ENCODE data around the gene TMED5.

The TMED5 gene

GRCh38 chr1:93154898-93155297 is 25.3 kb downstream of the TMED5 start:
- TF ChIP-seq CREB1 (IDR thresholded peaks at IDR 0.05; ENCODE audit: low read depth) = no peak
- no peak for TF ChIP-seq NFIC (IDR thresholded peaks at IDR 0.05)
- TF ChIP-seq TAF1 (IDR thresholded peaks at IDR 0.05; ENCODE audit: low read depth) = no peak
- no peak for TF ChIP-seq ZBTB7A (IDR thresholded peaks at IDR 0.05; ENCODE audit: low read depth)
- no peak for TF ChIP-seq YY1 (IDR thresholded peaks at IDR 0.05; ENCODE audit: low read depth)
- no peak for TF ChIP-seq RAD21 (IDR thresholded peaks at IDR 0.05; ENCODE audit: low read depth)
- TF ChIP-seq, protein P1, sequence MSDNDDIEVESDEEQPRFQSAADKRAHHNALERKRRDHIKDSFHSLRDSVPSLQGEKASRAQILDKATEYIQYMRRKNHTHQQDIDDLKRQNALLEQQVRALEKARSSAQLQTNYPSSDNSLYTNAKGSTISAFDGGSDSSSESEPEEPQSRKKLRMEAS (IDR thresholded peaks at IDR 0.05) = no peak
- no peak for TF ChIP-seq EGR1 (IDR thresholded peaks at IDR 0.05)
- no peak for TF ChIP-seq CEBPB (IDR thresholded peaks at IDR 0.05)
- TF ChIP-seq, protein P2, sequence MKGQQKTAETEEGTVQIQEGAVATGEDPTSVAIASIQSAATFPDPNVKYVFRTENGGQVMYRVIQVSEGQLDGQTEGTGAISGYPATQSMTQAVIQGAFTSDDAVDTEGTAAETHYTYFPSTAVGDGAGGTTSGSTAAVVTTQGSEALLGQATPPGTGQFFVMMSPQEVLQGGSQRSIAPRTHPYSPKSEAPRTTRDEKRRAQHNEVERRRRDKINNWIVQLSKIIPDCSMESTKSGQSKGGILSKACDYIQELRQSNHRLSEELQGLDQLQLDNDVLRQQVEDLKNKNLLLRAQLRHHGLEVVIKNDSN (IDR thresholded peaks at IDR 0.05) = no peak
- TF ChIP-seq TEAD4 (IDR thresholded peaks at IDR 0.05) = no peak
- TF ChIP-seq FOXM1 (IDR thresholded peaks at IDR 0.05; ENCODE audit: borderline replicate concordance, low read depth) = no peak
- TF ChIP-seq, protein P3, sequence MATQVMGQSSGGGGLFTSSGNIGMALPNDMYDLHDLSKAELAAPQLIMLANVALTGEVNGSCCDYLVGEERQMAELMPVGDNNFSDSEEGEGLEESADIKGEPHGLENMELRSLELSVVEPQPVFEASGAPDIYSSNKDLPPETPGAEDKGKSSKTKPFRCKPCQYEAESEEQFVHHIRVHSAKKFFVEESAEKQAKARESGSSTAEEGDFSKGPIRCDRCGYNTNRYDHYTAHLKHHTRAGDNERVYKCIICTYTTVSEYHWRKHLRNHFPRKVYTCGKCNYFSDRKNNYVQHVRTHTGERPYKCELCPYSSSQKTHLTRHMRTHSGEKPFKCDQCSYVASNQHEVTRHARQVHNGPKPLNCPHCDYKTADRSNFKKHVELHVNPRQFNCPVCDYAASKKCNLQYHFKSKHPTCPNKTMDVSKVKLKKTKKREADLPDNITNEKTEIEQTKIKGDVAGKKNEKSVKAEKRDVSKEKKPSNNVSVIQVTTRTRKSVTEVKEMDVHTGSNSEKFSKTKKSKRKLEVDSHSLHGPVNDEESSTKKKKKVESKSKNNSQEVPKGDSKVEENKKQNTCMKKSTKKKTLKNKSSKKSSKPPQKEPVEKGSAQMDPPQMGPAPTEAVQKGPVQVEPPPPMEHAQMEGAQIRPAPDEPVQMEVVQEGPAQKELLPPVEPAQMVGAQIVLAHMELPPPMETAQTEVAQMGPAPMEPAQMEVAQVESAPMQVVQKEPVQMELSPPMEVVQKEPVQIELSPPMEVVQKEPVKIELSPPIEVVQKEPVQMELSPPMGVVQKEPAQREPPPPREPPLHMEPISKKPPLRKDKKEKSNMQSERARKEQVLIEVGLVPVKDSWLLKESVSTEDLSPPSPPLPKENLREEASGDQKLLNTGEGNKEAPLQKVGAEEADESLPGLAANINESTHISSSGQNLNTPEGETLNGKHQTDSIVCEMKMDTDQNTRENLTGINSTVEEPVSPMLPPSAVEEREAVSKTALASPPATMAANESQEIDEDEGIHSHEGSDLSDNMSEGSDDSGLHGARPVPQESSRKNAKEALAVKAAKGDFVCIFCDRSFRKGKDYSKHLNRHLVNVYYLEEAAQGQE (IDR thresholded peaks at IDR 0.05; ENCODE audit: low read depth) = no peak
- TF ChIP-seq TCF12 (IDR thresholded peaks at IDR 0.05; ENCODE audit: low read depth) = no peak

DNA sequence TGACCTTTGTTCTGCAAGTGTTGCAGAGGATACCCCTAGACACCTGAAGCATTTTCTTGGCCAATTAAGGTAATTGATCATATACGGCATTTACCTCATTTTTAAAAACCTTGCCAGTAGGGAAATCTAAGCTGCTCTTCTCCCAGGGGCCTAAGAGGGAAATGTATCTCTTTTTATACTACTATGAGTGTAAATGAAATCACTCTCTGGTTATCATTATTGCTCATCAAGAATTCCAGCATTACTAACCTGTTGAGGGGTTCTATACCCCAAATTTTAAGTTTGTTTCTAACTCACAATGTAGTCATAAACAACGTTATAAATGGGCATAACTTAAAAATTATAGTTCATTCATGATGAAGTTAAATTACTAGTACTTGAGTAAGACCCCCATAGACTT is 27.4 kb downstream of the TMED5 start:
- no peak for TF ChIP-seq CEBPB (IDR thresholded peaks at IDR 0.05)
- TF ChIP-seq CREB1 (IDR thresholded peaks at IDR 0.05; ENCODE audit: low read depth) = no peak
- TF ChIP-seq, protein P2 (IDR thresholded peaks at IDR 0.05) = no peak
- TF ChIP-seq, protein P1 (IDR thresholded peaks at IDR 0.05) = no peak
- no peak for TF ChIP-seq ZBTB7A (IDR thresholded peaks at IDR 0.05; ENCODE audit: low read depth)
- TF ChIP-seq FOXM1 (IDR thresholded peaks at IDR 0.05; ENCODE audit: borderline replicate concordance, low read depth) = no peak
- TF ChIP-seq, protein P3 (IDR thresholded peaks at IDR 0.05; ENCODE audit: low read depth) = no peak
- no peak for TF ChIP-seq NFIC (IDR thresholded peaks at IDR 0.05)
- no peak for TF ChIP-seq TAF1 (IDR thresholded peaks at IDR 0.05; ENCODE audit: low read depth)
- TF ChIP-seq TCF12 (IDR thresholded peaks at IDR 0.05; ENCODE audit: low read depth) = no peak
- no peak for TF ChIP-seq RAD21 (IDR thresholded peaks at IDR 0.05; ENCODE audit: low read depth)
- no peak for TF ChIP-seq YY1 (IDR thresholded peaks at IDR 0.05; ENCODE audit: low read depth)
- no peak for TF ChIP-seq EP300 (IDR thresholded peaks at IDR 0.05; ENCODE audit: borderline replicate concordance)
- no peak for TF ChIP-seq TEAD4 (IDR thresholded peaks at IDR 0.05)

GRCh38 chr1:93151474-93151873 is 28.7 kb downstream of the TMED5 start:
- TF ChIP-seq, protein P1 (IDR thresholded peaks at IDR 0.05) = no peak
- no peak for TF ChIP-seq CEBPB (IDR thresholded peaks at IDR 0.05)
- TF ChIP-seq EGR1 (IDR thresholded peaks at IDR 0.05) = no peak
- no peak for TF ChIP-seq FOXM1 (IDR thresholded peaks at IDR 0.05; ENCODE audit: borderline replicate concordance, low read depth)

DNA sequence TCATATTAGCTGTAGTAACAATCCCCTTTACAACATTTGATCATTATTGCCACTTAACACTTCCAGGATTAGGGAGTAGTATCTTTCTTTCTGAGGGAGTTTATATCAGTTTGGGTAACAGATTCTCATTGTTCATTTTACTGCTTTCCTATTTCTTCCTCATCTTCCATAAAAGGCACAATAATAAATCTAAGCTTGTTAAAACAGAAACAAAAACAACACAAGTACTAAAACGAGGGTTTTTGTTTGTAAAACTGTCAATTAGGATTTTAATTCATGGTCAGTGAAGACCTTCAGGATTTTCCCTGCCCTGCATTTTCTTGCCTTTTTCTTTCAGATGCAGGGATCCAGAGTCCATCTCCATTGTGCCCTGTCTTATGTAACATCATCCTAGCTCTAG is 29.5 kb downstream of the TMED5 start:
- TF ChIP-seq EP300 (IDR thresholded peaks at IDR 0.05; ENCODE audit: borderline replicate concordance) = no peak
- no peak for TF ChIP-seq TEAD4 (IDR thresholded peaks at IDR 0.05)
- TF ChIP-seq, protein P3 (IDR thresholded peaks at IDR 0.05; ENCODE audit: low read depth) = no peak

DNA sequence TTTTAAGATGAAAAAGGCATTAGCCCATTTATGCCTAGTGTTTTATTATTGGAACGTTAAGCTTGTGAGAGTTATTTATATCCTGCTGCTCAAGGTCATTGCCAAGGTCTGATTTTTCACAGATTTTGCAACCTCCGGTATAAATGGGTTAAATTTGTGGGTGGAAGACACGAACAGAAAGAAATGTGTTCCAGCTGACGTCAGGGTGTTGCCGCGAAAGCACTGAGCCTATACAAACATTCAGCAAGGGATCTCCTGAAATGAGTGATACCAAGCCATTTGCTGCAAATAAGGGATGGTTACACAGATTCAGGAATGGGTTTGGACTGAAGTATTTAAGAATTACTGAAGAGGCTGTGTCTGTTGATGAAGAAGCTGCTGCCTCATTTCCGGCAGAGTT is 32.2 kb downstream of the TMED5 start:
- no peak for TF ChIP-seq EGR1 (IDR thresholded peaks at IDR 0.05)
- TF ChIP-seq CEBPB (IDR thresholded peaks at IDR 0.05) = no peak
- no peak for TF ChIP-seq CREB1 (IDR thresholded peaks at IDR 0.05; ENCODE audit: low read depth)
- no peak for TF ChIP-seq TEAD4 (IDR thresholded peaks at IDR 0.05)
- TF ChIP-seq, protein P3 (IDR thresholded peaks at IDR 0.05; ENCODE audit: low read depth) = no peak
- TF ChIP-seq, protein P2 (IDR thresholded peaks at IDR 0.05) = no peak
- TF ChIP-seq EP300 (IDR thresholded peaks at IDR 0.05; ENCODE audit: borderline replicate concordance) = no peak
- no peak for TF ChIP-seq ZBTB7A (IDR thresholded peaks at IDR 0.05; ENCODE audit: low read depth)
- no peak for TF ChIP-seq TAF1 (IDR thresholded peaks at IDR 0.05; ENCODE audit: low read depth)

All from Ishikawa (cell line).